ENCODE results near the gene PGR.
"Not testable (repeated sequence)": the region's sequence is repeated elsewhere in the genome, so short reads cannot be mapped to it uniquely, and the experiment has no call there.

PGR gene

GRCh38 chr11:101013702-101014101 is 115.9 kb downstream of the PGR start:
- FAIRE-seq; DNase-seq (ENCODE audit: insufficient read length, low spot score): not testable (repeated sequence)

- FAIRE-seq (no peak), DNase-seq (ENCODE audit: insufficient read length, low spot score) (no peak)
Measured at GRCh38 chr11:101011881-101012280, 117.7 kb downstream of the PGR start.

GRCh38 chr11:101010899-101011298 is 118.7 kb downstream of the PGR start:
- no peak for FAIRE-seq
- DNase-seq (ENCODE audit: insufficient read length, low spot score) = no peak

- no peak for FAIRE-seq
- DNase-seq (ENCODE audit: insufficient read length, low spot score) = no peak
Measured at GRCh38 chr11:101009690-101010055, 119.9 kb downstream of the PGR start.

GRCh38 chr11:101008961-101009689 is 120.5 kb downstream of the PGR start:
- FAIRE-seq (no peak), DNase-seq (ENCODE audit: insufficient read length, low spot score) (no peak)

- FAIRE-seq = no peak
- DNase-seq (ENCODE audit: insufficient read length, low spot score) = no peak
Measured at GRCh38 chr11:101003468-101003867, 126.1 kb downstream of the PGR start.

- DNase-seq (ENCODE audit: insufficient read length, low spot score) (no peak), FAIRE-seq (no peak)
Measured at GRCh38 chr11:100999756-101000155, 129.9 kb downstream of the PGR start.

- DNase-seq (ENCODE audit: insufficient read length, low spot score) = no peak
- no peak for FAIRE-seq
Measured at GRCh38 chr11:100994966-100995365, 134.6 kb downstream of the PGR start.

- FAIRE-seq (no peak), DNase-seq (ENCODE audit: insufficient read length, low spot score) (no peak)
Measured at GRCh38 chr11:100991541-100991940, 138.1 kb downstream of the PGR start.

- no peak for DNase-seq (ENCODE audit: insufficient read length, low spot score)
- FAIRE-seq = no peak
Measured at GRCh38 chr11:100990931-100991330, 138.7 kb downstream of the PGR start.

- DNase-seq (ENCODE audit: insufficient read length, low spot score) (no peak), FAIRE-seq (no peak)
Measured at GRCh38 chr11:100984668-100985067, 144.9 kb downstream of the PGR start.

- no peak for FAIRE-seq
Measured at GRCh38 chr11:100981196-100981824, 148.3 kb downstream of the PGR start.

GRCh38 chr11:100980156-100980555 is 149.5 kb downstream of the PGR start:
- DNase-seq (ENCODE audit: insufficient read length, low spot score) (no peak), FAIRE-seq (no peak)

More at GRCh38 chr11:100981196-100981824, 148.3 kb downstream of the PGR start:
- no peak for DNase-seq (ENCODE audit: insufficient read length, low spot score)
